Peyer's patch (tissue), 4 donors: ENCODE measurements around the gene KCNE4.

Experiments used
- CTCF ChIP-seq, 6 experiments: fragments of 450-650 bp in 4 of 6; fragments of 200-600 bp in 2 of 6; sonication (generic) in 1 of 6; IDR thresholded peaks; one replicate each; pipeline ENCODE4 v1.5.1; 2017 to 2019; ENCODE audit warnings: antibody characterized with exemption in 6 of 6, mild to moderate bottlenecking in 3 of 6, moderate library complexity in 1 of 6
- POLR2A ChIP-seq, 2 donors: fragments of 450-650 bp; IDR thresholded peaks; one replicate each; pipeline ENCODE4 v1.5.1; 2017; ENCODE audit warnings: antibody characterized with exemption in 2 of 2, mild to moderate bottlenecking in 2 of 2, moderate library complexity in 2 of 2

GRCh38 chr2:223055140-223055539 lies 3.1 kb downstream of the KCNE4 start:
- TF ChIP-seq CTCF (IDR thresholded peaks at IDR 0.05) (no peak), POLR2A (IDR thresholded peaks at IDR 0.05) (no peak)
